ENCODE data around the gene AAK1. TPM values are rescaled to one million over a fixed set of nuclear protein-coding genes. Genes with fewer than 3 reads are reported as not detected.

The AAK1 gene
- total RNA-seq, 3 donors from 2014 or later: 37.9 to 54.0 (median 44.9) TPM

DNA sequence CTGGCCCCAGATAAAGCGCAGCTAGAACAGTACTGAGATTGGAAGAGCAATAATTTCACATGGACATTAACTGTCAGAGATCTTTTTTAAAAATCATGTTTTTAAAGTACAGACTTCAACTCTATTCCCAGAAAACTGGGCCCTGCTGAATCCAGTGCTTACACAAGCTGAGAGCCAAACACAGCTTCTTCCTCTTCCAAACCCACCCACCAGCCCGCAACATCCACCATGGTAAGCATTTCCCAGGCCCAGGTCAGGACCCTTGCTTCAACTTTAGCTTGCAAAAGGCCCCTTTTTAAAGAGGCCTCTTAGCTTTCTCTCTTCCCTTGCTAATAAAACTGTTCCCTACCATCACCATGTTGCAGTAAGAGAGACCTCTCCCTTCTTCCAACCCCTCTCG, 2.1 kb downstream of the AAK1 start:
- intact Hi-C loops (cut with DNase I; ENCODE audit: low total_unique reads): loop anchor here (10.0 kb wide), 1 partner anchor 63 kb away; no protein-coding TSS in a partner anchor
- Histone ChIP-seq H3K27ac (peak overlapping the region; percentile 8 to 40), H3K9me3 (no peaks in the 10 kb centered on the region), H3K4me1 (no peaks in the 10 kb centered on the region), H3K36me3 (no peaks in the 10 kb centered on the region), H3K4me3 (peak overlapping the region; percentile 70 to 98 (median 91)), H3K27me3 (no peaks in the 10 kb centered on the region)
- DNase-seq (ENCODE audit: low spot score in 2 of 2): no peak
- TF ChIP-seq, protein P1, sequence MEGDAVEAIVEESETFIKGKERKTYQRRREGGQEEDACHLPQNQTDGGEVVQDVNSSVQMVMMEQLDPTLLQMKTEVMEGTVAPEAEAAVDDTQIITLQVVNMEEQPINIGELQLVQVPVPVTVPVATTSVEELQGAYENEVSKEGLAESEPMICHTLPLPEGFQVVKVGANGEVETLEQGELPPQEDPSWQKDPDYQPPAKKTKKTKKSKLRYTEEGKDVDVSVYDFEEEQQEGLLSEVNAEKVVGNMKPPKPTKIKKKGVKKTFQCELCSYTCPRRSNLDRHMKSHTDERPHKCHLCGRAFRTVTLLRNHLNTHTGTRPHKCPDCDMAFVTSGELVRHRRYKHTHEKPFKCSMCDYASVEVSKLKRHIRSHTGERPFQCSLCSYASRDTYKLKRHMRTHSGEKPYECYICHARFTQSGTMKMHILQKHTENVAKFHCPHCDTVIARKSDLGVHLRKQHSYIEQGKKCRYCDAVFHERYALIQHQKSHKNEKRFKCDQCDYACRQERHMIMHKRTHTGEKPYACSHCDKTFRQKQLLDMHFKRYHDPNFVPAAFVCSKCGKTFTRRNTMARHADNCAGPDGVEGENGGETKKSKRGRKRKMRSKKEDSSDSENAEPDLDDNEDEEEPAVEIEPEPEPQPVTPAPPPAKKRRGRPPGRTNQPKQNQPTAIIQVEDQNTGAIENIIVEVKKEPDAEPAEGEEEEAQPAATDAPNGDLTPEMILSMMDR (IDR thresholded peaks at IDR 0.05): no peak
- TF ChIP-seq POLR2AphosphoS5 (IDR thresholded peaks at IDR 0.05): no peak
- no peak for TF ChIP-seq POLR2A (IDR thresholded peaks at IDR 0.05)

DNA sequence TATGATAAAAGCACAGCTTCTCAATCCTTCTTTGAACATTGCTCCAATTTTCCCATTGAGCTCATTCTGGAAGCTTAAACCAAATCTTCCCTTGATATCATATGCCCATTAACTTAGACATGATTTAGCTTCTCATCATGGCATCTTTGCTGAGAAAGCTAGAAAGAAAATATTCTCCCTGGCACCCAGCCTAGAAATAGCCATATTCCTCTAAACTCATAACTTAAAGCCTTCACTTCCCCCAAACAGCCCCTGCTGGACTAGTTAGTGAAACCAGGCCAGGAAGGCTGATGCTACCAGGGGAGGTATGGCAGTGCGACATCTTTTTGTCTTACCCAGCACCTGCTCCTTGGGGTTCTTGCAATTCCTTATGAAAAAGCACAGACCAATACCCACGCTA, 4.3 kb downstream of the AAK1 start:
- intact Hi-C loops (cut with DNase I; ENCODE audit: low total_unique reads): loop anchor here (5.0 kb wide), 2 partner anchors 83 to 818 kb away; no protein-coding TSS in a partner anchor
- Histone ChIP-seq H3K27me3 (no peaks in the 10 kb centered on the region), H3K27ac (no peak overlapping the region), H3K36me3 (no peaks in the 10 kb centered on the region), H3K4me1 (no peaks in the 10 kb centered on the region), H3K4me3 (no peak overlapping the region), H3K9me3 (no peaks in the 10 kb centered on the region)
- no peak for DNase-seq (ENCODE audit: low spot score in 2 of 2)
- no peak for TF ChIP-seq POLR2A (IDR thresholded peaks at IDR 0.05)
- no peak for TF ChIP-seq POLR2AphosphoS5 (IDR thresholded peaks at IDR 0.05)
- TF ChIP-seq, protein P1 (IDR thresholded peaks at IDR 0.05): no peak

DNA sequence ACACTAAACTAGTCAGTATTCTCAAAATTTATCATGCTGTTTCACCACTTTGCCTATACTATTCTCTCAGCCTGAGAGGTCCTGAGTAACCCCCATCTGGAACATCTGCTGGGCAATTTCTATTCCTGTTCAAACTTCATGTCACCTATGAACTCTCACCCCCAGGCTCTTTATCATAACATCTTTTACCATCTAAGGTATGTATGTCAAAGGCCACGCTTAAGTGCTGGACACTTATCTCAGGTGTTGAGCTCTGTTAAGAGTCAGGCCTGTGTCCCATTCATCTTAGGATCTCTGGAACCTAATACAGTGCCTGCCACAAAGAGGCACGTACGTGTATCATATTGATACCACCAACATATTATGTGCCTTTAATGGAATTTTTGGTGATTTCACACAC, 4.9 kb downstream of the AAK1 start:
- no peaks in the 10 kb centered on the region for H3K4me1 ChIP-seq
- H3K4me3 ChIP-seq: no peak overlapping the region
- intact Hi-C loops (cut with DNase I; ENCODE audit: low total_unique reads): loop anchor here (5.0 kb wide), 2 partner anchors 84 to 819 kb away; no protein-coding TSS in a partner anchor
- no peaks in the 10 kb centered on the region for H3K27me3 ChIP-seq
- DNase-seq (ENCODE audit: low spot score in 2 of 2): no peak
- H3K36me3 ChIP-seq: no peaks in the 10 kb centered on the region
- TF ChIP-seq POLR2A (IDR thresholded peaks at IDR 0.05) (no peak), POLR2AphosphoS5 (IDR thresholded peaks at IDR 0.05) (no peak)
- TF ChIP-seq, protein P1 (IDR thresholded peaks at IDR 0.05): no peak
- H3K27ac ChIP-seq: no peak overlapping the region
- no peaks in the 10 kb centered on the region for H3K9me3 ChIP-seq

DNA sequence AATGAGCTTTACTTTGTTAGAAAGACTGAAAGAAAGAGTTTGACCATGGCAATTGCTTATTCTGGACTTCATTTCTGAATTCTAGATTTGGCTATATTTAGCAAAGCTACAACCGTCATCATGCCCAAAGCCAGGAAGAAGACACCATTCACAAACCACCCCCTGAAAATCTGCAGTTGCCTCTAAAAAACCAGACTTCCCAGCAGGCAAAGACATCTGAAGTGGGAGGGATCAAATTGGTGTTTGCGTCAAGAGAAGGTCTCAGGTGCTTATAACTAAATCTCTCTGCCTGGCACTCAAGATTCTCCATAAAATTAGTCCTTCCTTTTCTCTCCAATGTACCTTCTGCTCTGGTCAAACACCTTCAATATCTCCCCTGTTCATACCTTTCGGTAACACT, 5.6 kb downstream of the AAK1 start:
- no peak for TF ChIP-seq POLR2A (IDR thresholded peaks at IDR 0.05)
- TF ChIP-seq, protein P1 (IDR thresholded peaks at IDR 0.05): no peak
- TF ChIP-seq POLR2AphosphoS5 (IDR thresholded peaks at IDR 0.05): no peak
- no peak overlapping the region for H3K27ac ChIP-seq
- H3K36me3 ChIP-seq: no peaks in the 10 kb centered on the region
- no peaks in the 10 kb centered on the region for H3K4me1 ChIP-seq
- DNase-seq (ENCODE audit: low spot score in 2 of 2): no peak
- H3K4me3 ChIP-seq: no peak overlapping the region
- H3K9me3 ChIP-seq: no peaks in the 10 kb centered on the region
- no peaks in the 10 kb centered on the region for H3K27me3 ChIP-seq
- intact Hi-C loops (cut with DNase I; ENCODE audit: low total_unique reads): loop anchor here (5.0 kb wide), 2 partner anchors 84 to 819 kb away; no protein-coding TSS in a partner anchor

DNA sequence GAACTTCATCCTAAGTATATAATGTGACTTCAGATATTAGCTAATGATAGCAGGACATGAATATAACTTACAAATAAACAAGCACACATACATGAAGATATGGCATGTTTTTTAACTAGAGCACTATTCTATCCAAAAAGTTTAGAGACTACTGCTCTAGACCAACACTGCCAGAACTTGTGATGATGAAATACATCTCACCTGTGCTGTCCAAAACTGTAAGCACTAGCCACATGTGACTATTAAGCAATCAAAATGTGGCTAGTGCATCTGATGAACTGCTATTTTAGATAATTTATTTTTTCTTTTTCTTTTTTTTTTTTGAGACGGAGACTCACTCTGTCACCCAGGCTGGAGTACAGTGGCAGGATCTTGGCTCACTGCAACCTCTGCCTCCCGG, 7.1 kb downstream of the AAK1 start:
- no peak for DNase-seq (ENCODE audit: low spot score in 2 of 2)
- intact Hi-C loops (cut with DNase I; ENCODE audit: low total_unique reads): loop anchor here (5.0 kb wide), 2 partner anchors 86 to 821 kb away; no protein-coding TSS in a partner anchor
- no peaks in the 10 kb centered on the region for H3K27me3 ChIP-seq
- no peaks in the 10 kb centered on the region for H3K9me3 ChIP-seq
- TF ChIP-seq POLR2AphosphoS5 (IDR thresholded peaks at IDR 0.05) (no peak), POLR2A (IDR thresholded peaks at IDR 0.05) (no peak)
- TF ChIP-seq, protein P1 (IDR thresholded peaks at IDR 0.05): no peak
- no peaks in the 10 kb centered on the region for H3K36me3 ChIP-seq
- H3K27ac ChIP-seq: no peak overlapping the region
- H3K4me1 ChIP-seq: no peaks in the 10 kb centered on the region
- no peak overlapping the region for H3K4me3 ChIP-seq

Data from breast epithelium (tissue), 4 donors.